ENCODE measurements around the gene ESRP2. TPM values are rescaled to one million over a fixed set of nuclear protein-coding genes. Genes with fewer than 3 reads are reported as not detected.

ESRP2 gene
- total RNA-seq = 10 to 100 TPM in 2 of 3 donors, under 1 TPM in 1; 0.80 to 58.0 (median 26.5) TPM

DNA sequence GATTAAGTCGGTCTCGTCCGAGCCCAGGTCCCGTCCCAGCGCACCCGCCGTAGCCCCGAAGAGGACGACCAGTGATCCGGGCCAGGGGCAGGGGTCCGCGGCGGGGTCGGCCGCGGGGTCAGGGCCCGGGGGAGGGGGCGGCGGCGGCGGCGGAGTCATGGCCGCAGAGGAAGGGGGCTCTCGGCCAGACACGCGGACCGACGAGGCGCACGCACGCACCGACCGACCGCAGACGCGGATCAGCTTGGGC lies at the start of gene ESRP2:
Gene ESRP2 (minus strand): TSS at position 241 of the 250 bp plus-strand sequence. CDS start 82 bp downstream, at position 159.
- no peaks in the 10 kb centered on the region for H3K4me1 ChIP-seq
- intact Hi-C loops (cut with DNase I; ENCODE audit: low total_unique reads) = loop anchor here (10.0 kb wide), 1 partner anchor 151 kb away; the partner anchor contains the start of gene NFATC3
- no peaks in the 10 kb centered on the region for H3K27me3 ChIP-seq
- DNase-seq (ENCODE audit: low spot score in 2 of 2) = no peak
- TF ChIP-seq POLR2AphosphoS5 (IDR thresholded peaks at IDR 0.05) = no peak
- TF ChIP-seq POLR2A (IDR thresholded peaks at IDR 0.05) = no peak
- H3K36me3 ChIP-seq = no peaks in the 10 kb centered on the region
- H3K27ac ChIP-seq = peak within 1 kb of the TSS; percentile 90 to 94
- no peaks in the 10 kb centered on the region for H3K9me3 ChIP-seq
- H3K4me3 ChIP-seq = peak within 1 kb of the TSS; percentile 59 to 72 (median 68)

DNA sequence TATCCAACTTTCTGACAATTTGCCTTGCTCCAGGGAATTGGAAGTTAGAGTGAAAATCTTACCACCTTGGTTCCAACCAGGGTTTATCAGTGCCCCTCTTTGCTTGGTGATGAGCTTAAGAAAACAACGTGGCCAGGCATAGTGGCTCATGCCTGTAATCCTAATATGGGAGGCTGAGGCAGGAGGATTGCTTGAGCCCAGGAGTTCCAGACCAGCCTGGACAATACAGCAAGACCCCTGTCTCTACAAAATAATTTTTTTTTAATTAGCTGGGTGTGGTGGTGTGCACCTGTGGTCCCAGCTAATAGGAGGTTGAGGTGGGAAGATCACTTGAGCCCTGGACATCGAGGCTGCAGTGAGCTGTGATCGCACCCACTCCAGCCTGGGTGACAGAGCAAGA lies 49.8 kb upstream of the ESRP2 start:
- H3K4me1 ChIP-seq = peaks cover 0 to 13% of the 10 kb centered on the region in 2 donors

DNA sequence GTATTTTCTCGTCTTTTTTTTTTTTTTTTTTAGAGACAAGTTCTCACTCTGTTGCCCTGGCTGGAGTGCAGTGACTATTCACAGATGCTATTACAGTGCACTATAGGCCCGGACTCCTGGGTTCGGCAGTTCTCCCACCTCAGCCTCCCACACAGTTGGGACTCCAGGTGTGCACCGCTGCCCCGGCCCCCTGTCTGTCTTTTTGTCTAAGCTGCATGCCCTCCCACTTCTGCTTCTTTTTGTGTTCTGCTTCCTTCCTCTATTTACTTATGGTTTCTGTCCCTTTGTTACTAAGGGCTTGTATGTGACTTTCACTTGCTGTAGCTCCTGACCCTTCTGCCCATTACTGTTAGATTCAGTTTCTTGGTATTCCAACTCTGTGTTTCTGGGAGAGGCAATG lies 48.9 kb upstream of the ESRP2 start:
- Histone ChIP-seq H3K27me3 (no peaks in the 10 kb centered on the region), H3K4me1 (peaks cover 0 to 13% of the 10 kb centered on the region in 2 donors), H3K36me3 (no peaks in the 10 kb centered on the region), H3K4me3 (no peak overlapping the region), H3K9me3 (no peaks in the 10 kb centered on the region), H3K27ac (peak overlapping the region in 1 of 2 donors; percentile 82)
- TF ChIP-seq POLR2AphosphoS5 (IDR thresholded peaks at IDR 0.05) = no peak
- TF ChIP-seq POLR2A (IDR thresholded peaks at IDR 0.05) = no peak
- TF ChIP-seq, protein P1, sequence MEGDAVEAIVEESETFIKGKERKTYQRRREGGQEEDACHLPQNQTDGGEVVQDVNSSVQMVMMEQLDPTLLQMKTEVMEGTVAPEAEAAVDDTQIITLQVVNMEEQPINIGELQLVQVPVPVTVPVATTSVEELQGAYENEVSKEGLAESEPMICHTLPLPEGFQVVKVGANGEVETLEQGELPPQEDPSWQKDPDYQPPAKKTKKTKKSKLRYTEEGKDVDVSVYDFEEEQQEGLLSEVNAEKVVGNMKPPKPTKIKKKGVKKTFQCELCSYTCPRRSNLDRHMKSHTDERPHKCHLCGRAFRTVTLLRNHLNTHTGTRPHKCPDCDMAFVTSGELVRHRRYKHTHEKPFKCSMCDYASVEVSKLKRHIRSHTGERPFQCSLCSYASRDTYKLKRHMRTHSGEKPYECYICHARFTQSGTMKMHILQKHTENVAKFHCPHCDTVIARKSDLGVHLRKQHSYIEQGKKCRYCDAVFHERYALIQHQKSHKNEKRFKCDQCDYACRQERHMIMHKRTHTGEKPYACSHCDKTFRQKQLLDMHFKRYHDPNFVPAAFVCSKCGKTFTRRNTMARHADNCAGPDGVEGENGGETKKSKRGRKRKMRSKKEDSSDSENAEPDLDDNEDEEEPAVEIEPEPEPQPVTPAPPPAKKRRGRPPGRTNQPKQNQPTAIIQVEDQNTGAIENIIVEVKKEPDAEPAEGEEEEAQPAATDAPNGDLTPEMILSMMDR (IDR thresholded peaks at IDR 0.05) = no peak
- intact Hi-C loops (cut with DNase I; ENCODE audit: low total_unique reads) = no loop called here
- DNase-seq (ENCODE audit: low spot score in 2 of 2) = no peak

More for the DNA sequence above, 49.8 kb upstream of the ESRP2 start:
- no peaks in the 10 kb centered on the region for H3K27me3 ChIP-seq
- no peaks in the 10 kb centered on the region for H3K9me3 ChIP-seq
- no peak for TF ChIP-seq POLR2AphosphoS5 (IDR thresholded peaks at IDR 0.05)
- TF ChIP-seq, protein P1 (IDR thresholded peaks at IDR 0.05) = no peak
- TF ChIP-seq POLR2A (IDR thresholded peaks at IDR 0.05) = no peak
- H3K36me3 ChIP-seq = no peaks in the 10 kb centered on the region
- no peak for DNase-seq (ENCODE audit: low spot score in 2 of 2)
- H3K27ac ChIP-seq = peak overlapping the region in 1 of 2 donors; percentile 82
- no peak overlapping the region for H3K4me3 ChIP-seq
- intact Hi-C loops (cut with DNase I; ENCODE audit: low total_unique reads) = no loop called here

DNA sequence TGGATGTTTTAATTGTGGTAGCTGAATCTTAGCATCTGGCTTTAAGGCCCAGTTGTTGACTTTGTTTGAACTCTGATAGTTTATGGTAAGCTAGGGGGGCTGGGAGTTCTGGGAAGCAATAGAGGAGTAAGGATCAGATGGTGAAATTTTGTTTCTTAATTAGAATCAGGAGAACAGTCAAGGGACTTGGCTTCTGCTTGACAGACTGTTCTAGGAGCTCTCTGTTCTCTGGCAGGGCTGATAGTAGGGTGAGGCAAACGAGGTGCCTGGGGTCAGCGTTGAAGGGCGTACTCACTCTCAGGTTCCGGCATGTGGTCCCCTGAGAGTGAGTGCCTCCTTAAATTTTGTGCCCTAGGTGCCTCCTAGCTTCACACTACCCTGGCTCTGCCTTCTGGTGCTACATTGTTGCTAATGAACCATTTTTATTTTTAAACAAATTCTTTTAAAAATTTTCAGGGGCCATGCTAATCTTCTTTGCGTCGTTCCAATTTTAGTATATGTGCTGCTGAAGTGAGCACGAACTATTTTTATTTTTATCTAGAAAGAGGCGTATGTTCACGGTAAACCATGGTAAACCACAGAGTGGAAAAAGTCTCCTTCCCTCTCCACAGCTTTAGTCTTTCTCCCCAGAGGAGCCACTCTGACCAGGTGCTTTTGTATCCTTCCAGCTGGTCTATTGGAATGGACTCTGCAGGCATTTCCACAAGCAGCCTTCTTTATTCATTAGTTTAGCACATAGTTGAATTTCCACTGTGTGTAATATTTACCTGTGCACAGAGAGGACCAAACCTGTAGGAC lies 48.1 kb upstream of the ESRP2 start:
- Histone ChIP-seq H3K27me3 (no peaks in the 10 kb centered on the region), H3K27ac (peak overlapping the region; percentile 65 to 91), H3K36me3 (no peaks in the 10 kb centered on the region), H3K4me3 (no peak overlapping the region), H3K4me1 (peaks cover 0 to 13% of the 10 kb centered on the region in 2 donors), H3K9me3 (no peaks in the 10 kb centered on the region)
- TF ChIP-seq POLR2AphosphoS5 (IDR thresholded peaks at IDR 0.05) = peak in 2 of 3 donors; percentile 54 to 62
- no peak for TF ChIP-seq POLR2A (IDR thresholded peaks at IDR 0.05)
- DNase-seq (ENCODE audit: low spot score in 2 of 2) = no peak
- intact Hi-C loops (cut with DNase I; ENCODE audit: low total_unique reads) = loop anchor here (1.0 kb wide), 1 partner anchor 29 kb away; no protein-coding TSS in a partner anchor

DNA sequence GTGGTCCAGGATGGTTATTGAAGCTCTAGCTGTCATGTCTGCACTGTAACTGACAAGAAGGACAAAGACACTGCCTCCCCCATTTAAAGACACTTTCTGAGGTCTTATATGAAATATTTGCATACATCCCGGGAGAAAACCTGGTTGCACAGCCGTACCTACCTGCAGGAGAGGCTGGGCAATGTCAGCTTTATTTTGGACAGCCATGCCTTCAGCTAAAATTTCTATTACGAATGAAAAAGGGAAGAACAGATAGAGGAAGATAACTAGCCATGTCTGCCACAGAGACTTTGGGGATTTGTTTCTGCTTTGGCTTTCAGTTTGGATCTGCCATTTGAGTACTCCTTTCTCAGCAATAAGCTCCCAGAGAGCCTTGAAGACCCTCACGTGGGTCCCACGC lies 47.4 kb upstream of the ESRP2 start:
- H3K4me3 ChIP-seq = no peak overlapping the region
- H3K27ac ChIP-seq = peak overlapping the region; percentile 65 to 91
- TF ChIP-seq, protein P1 (IDR thresholded peaks at IDR 0.05) = no peak
- TF ChIP-seq POLR2AphosphoS5 (IDR thresholded peaks at IDR 0.05) (no peak), POLR2A (IDR thresholded peaks at IDR 0.05) (no peak)
- intact Hi-C loops (cut with DNase I; ENCODE audit: low total_unique reads) = loop anchor here (1.0 kb wide), 1 partner anchor 28 kb away; no protein-coding TSS in a partner anchor
- H3K4me1 ChIP-seq = peaks cover 0 to 11% of the 10 kb centered on the region in 2 donors
- no peaks in the 10 kb centered on the region for H3K36me3 ChIP-seq
- H3K27me3 ChIP-seq = no peaks in the 10 kb centered on the region
- DNase-seq (ENCODE audit: low spot score in 2 of 2) = no peak
- H3K9me3 ChIP-seq = no peaks in the 10 kb centered on the region

DNA sequence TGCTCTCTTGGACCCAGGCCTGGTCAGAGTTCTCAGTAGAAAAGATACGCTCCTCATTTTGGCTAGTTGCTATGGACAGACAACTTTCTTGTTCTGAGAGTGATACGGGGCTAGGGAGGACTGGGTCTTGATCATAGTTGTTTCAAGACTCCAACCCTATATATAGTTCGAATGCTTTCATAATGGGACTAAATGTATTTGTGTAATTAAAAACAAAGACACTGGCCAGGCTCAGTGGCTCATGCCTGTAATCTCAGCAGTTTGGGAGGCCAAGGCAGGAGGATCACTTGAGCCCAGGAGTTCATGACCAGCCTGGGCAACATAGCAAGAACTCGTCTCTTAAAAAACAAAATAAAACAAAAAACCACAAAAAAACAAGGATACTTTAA lies 46.1 kb upstream of the ESRP2 start:
- Histone ChIP-seq H3K27ac (peak overlapping the region; percentile 65 to 91), H3K4me1 (no peaks in the 10 kb centered on the region), H3K36me3 (no peaks in the 10 kb centered on the region), H3K27me3 (no peaks in the 10 kb centered on the region), H3K9me3 (no peaks in the 10 kb centered on the region), H3K4me3 (no peak overlapping the region)
- DNase-seq (ENCODE audit: low spot score in 2 of 2) = no peak
- intact Hi-C loops (cut with DNase I; ENCODE audit: low total_unique reads) = no loop called here
- TF ChIP-seq POLR2A (IDR thresholded peaks at IDR 0.05) (no peak), POLR2AphosphoS5 (IDR thresholded peaks at IDR 0.05) (no peak)
- TF ChIP-seq, protein P1 (IDR thresholded peaks at IDR 0.05) = no peak
